ENCODE measurements around the gene LMBR1L. TPM values are rescaled to one million over a fixed set of nuclear protein-coding genes. Genes with fewer than 3 reads are reported as not detected.

The LMBR1L gene
- total and polyA plus RNA-seq, 2 of the 13 experiments (the other 11 are each of a cell fraction or from before 2014, with no cell fraction given) = 12.2 to 65.9 TPM

- TF ChIP-seq ZBTB46 (CRISPR knock-in tag; IDR thresholded peaks at IDR 0.05; ENCODE audit: borderline replicate concordance) (no peak), IRF2 (CRISPR knock-in tag; IDR thresholded peaks at IDR 0.05) (no peak), TCF7L2 (IDR thresholded peaks at IDR 0.05; ENCODE audit: low read depth, low read length) (no peak), GABPA (IDR thresholded peaks at IDR 0.05; ENCODE audit: low read depth, low read length) (no peak), GABPA (CRISPR knock-in tag; IDR thresholded peaks at IDR 0.05; ENCODE audit: low read depth) (peak; percentile 86), ZNF24 (IDR thresholded peaks at IDR 0.05) (no peak), ZNF556 (CRISPR knock-in tag; IDR thresholded peaks at IDR 0.05; ENCODE audit: borderline replicate concordance) (no peak), ELF4 (CRISPR knock-in tag; IDR thresholded peaks at IDR 0.05; ENCODE audit: borderline replicate concordance) (no peak), ZNF30 (CRISPR knock-in tag; IDR thresholded peaks at IDR 0.05) (no peak), ZNF598 (CRISPR knock-in tag; IDR thresholded peaks at IDR 0.05; ENCODE audit: borderline replicate concordance) (no peak), JARID2 (CRISPR knock-in tag; IDR thresholded peaks at IDR 0.05; ENCODE audit: insufficient replicate concordance) (no peak), AFF4 (CRISPR knock-in tag; IDR thresholded peaks at IDR 0.05) (no peak), YEATS2 (CRISPR knock-in tag; IDR thresholded peaks at IDR 0.05; ENCODE audit: borderline replicate concordance) (peak; percentile 35; the same call in 1 of the 2 replicates), ZNF569 (CRISPR knock-in tag; IDR thresholded peaks at IDR 0.05; ENCODE audit: borderline replicate concordance) (no peak), ZNF124 (CRISPR knock-in tag; IDR thresholded peaks at IDR 0.05) (no peak), ERF (CRISPR knock-in tag; IDR thresholded peaks at IDR 0.05) (0 out of 2 replicates have a peak, but pooled peaks have one; percentile 38), SETDB1 (CRISPR knock-in tag; IDR thresholded peaks at IDR 0.05; ENCODE audit: borderline replicate concordance) (no peak), ZSCAN12 (CRISPR knock-in tag; IDR thresholded peaks at IDR 0.05) (no peak), CREB1 (IDR thresholded peaks at IDR 0.05) (peak; percentile 62), CREB1 (CRISPR knock-in tag; IDR thresholded peaks at IDR 0.05) (no peak), CHD4 (IDR thresholded peaks at IDR 0.05; ENCODE audit: borderline replicate concordance, low read length) (no peak), AGO1 (IDR thresholded peaks at IDR 0.05; ENCODE audit: low read depth, low read length, poor library complexity, severe bottlenecking) (no peak), FOXP4 (CRISPR knock-in tag; IDR thresholded peaks at IDR 0.05) (no peak), ZNF331 (CRISPR knock-in tag; IDR thresholded peaks at IDR 0.05) (peak; percentile 18; the same call in 1 of the 2 replicates), RCOR2 (CRISPR knock-in tag; IDR thresholded peaks at IDR 0.05) (peak; percentile 78; the same call in 1 of the 2 replicates)
Observed at GRCh38 chr12:49121047-49121696, 10.5 kb upstream of the LMBR1L start (continued).
